Mammary epithelial cell (primary cell): ENCODE results near the gene TTLL12.

ENCODE experiments used
- CTCF ChIP-seq, 2 donors: IDR thresholded peaks in 1 of 2; conservative IDR thresholded peaks in 1 of 2; 2 replicates each; pipeline ENCODE4 v1.5.1; 2011 to 2012; ENCODE audit warnings: inconsistent platforms in 2 of 2, low read length in 2 of 2, mild to moderate bottlenecking in 2 of 2, control low read depth in 1 of 2, low read depth in 1 of 2; ENCODE audit not compliant: insufficient read depth in 1 of 2; ENCODE audit errors: extremely low read depth in 1 of 2
- EZH2 ChIP-seq: IDR thresholded peaks from 2 replicates; pipeline ENCODE4 v1.6.1; 2012; ENCODE audit warnings: low read length, inconsistent platforms, borderline replicate concordance

- TF ChIP-seq CTCF (conservative IDR thresholded peaks at IDR 0.05 in 1 of 2, IDR thresholded peaks at IDR 0.05 in 1 of 2; ENCODE audit: extremely low read depth in 1 of 2, insufficient read depth in 1 of 2, low read depth in 1 of 2, low read length in 2 of 2) (no peak), EZH2 (no peak)
Observed at GRCh38 chr22:43126501-43127165, 60.3 kb downstream of the TTLL12 start.
